ENCODE data around the gene HMOX1. TPM values are rescaled to one million over a fixed set of nuclear protein-coding genes. Genes with fewer than 3 reads are reported as not detected.

The HMOX1 gene
- total RNA-seq, 1 experiment from 2014 or later, result 12.1 TPM

- Mint-ChIP-seq H3K36me3 (no peaks in the 10 kb centered on the region; the same call in 1 of the 2 replicates), H3K4me1 (peaks cover 64% of the 10 kb centered on the region), H3K27me3 (ENCODE audit: low read depth) (no peaks in the 10 kb centered on the region), H3K4me3 (peak overlapping the region; percentile 65), H3K27ac (no peak overlapping the region), H3K9me3 (no peaks in the 10 kb centered on the region)
- CTCF ChIA-PET, result interaction anchor here (1.0 to 1.6 kb wide), 5 partner anchors 8 to 686 kb away, joined by 3 to 8 read pairs (median 4); no protein-coding TSS in a partner anchor
- no peak for TF ChIP-seq GTF2I (CRISPR knock-in tag; conservative IDR thresholded peaks at IDR 0.05)
- DNase-seq (ENCODE audit: low spot score), result no peak
- POLR2A ChIA-PET, result interaction anchor here (0.9 kb wide), 1 partner anchor 18 kb away, joined by 3 read pairs; no protein-coding TSS in a partner anchor
- ATAC-seq, result no peak
Measured at GRCh38 chr22:35380013-35380412, 883 bp upstream of the HMOX1 start.

DNA sequence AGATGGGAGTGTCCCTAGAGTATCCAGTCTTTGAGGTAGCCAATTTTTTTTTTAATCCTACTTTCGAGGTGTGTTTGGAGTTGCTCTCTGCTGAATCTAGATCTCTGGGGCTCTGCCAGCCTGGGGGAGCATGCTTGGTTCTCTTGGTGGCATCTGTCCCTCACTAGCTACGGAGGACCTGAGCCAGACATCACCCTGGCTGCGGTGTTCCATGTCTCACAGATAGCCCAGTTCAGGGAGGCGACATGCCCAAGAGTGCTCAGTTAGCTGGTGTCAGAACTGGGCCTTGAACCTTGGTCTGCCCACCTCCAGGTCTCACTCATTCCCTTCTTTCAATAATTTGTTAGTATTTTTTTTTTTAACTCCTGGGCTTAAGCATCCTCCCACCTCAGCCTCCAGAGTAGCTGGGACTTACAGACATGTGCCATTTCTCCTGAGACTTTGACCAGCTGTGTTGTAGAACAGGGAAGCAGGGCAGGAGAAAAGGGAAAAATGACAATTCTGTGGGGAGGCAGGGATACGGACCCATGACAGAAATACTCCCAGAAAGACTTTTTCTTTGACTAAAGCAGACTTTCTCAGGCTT is 621 bp downstream of the HMOX1 start:
- Mint-ChIP-seq H3K4me1 (peaks cover 53% of the 10 kb centered on the region), H3K9me3 (no peaks in the 10 kb centered on the region), H3K27ac (no peak overlapping the region)

More for the DNA sequence above, 621 bp downstream of the HMOX1 start:
- ChIA-PET POLR2A (interaction anchor here (0.7 kb wide), 2 partner anchors 17 to 18 kb away, joined by 3 read pairs; no protein-coding TSS in a partner anchor), CTCF (interaction anchor here (1.2 to 1.6 kb wide), 4 partner anchors 18 to 49 kb away, joined by 3 to 8 read pairs (median 5); no protein-coding TSS in a partner anchor)
- TF ChIP-seq GTF2I (CRISPR knock-in tag; conservative IDR thresholded peaks at IDR 0.05) (no peak), GRHL2 (CRISPR knock-in tag; IDR thresholded peaks at IDR 0.05; ENCODE audit: insufficient replicate concordance, severe bottlenecking) (no peak), NFE2L1 (CRISPR knock-in tag; IDR thresholded peaks at IDR 0.05) (no peak), IRF1 (CRISPR knock-in tag; IDR thresholded peaks at IDR 0.05) (no peak), NR1H2 (CRISPR knock-in tag; IDR thresholded peaks at IDR 0.05) (no peak), RELA (CRISPR knock-in tag; IDR thresholded peaks at IDR 0.05; ENCODE audit: borderline replicate concordance) (no peak), FOXP1 (CRISPR knock-in tag; IDR thresholded peaks at IDR 0.05; ENCODE audit: borderline replicate concordance) (no peak), ETV6 (CRISPR knock-in tag; IDR thresholded peaks at IDR 0.05) (no peak), ZNF416 (CRISPR knock-in tag; IDR thresholded peaks at IDR 0.05) (no peak), ZNF138 (CRISPR knock-in tag; conservative IDR thresholded peaks at IDR 0.05) (no peak), ARID4B (CRISPR knock-in tag; IDR thresholded peaks at IDR 0.05; ENCODE audit: borderline replicate concordance) (no peak), SMAD3 (CRISPR knock-in tag; IDR thresholded peaks at IDR 0.05; ENCODE audit: borderline replicate concordance) (no peak), JAZF1 (CRISPR knock-in tag; IDR thresholded peaks at IDR 0.05) (no peak), TEAD4 (CRISPR knock-in tag; IDR thresholded peaks at IDR 0.05) (no peak), CDX4 (CRISPR knock-in tag; IDR thresholded peaks at IDR 0.05; ENCODE audit: borderline replicate concordance) (no peak)
- TF ChIP-seq, protein P1, sequence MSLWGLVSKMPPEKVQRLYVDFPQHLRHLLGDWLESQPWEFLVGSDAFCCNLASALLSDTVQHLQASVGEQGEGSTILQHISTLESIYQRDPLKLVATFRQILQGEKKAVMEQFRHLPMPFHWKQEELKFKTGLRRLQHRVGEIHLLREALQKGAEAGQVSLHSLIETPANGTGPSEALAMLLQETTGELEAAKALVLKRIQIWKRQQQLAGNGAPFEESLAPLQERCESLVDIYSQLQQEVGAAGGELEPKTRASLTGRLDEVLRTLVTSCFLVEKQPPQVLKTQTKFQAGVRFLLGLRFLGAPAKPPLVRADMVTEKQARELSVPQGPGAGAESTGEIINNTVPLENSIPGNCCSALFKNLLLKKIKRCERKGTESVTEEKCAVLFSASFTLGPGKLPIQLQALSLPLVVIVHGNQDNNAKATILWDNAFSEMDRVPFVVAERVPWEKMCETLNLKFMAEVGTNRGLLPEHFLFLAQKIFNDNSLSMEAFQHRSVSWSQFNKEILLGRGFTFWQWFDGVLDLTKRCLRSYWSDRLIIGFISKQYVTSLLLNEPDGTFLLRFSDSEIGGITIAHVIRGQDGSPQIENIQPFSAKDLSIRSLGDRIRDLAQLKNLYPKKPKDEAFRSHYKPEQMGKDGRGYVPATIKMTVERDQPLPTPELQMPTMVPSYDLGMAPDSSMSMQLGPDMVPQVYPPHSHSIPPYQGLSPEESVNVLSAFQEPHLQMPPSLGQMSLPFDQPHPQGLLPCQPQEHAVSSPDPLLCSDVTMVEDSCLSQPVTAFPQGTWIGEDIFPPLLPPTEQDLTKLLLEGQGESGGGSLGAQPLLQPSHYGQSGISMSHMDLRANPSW (CRISPR knock-in tag; conservative IDR thresholded peaks at IDR 0.05; ENCODE audit: low read depth), result no peak
- TF ChIP-seq, protein P2, sequence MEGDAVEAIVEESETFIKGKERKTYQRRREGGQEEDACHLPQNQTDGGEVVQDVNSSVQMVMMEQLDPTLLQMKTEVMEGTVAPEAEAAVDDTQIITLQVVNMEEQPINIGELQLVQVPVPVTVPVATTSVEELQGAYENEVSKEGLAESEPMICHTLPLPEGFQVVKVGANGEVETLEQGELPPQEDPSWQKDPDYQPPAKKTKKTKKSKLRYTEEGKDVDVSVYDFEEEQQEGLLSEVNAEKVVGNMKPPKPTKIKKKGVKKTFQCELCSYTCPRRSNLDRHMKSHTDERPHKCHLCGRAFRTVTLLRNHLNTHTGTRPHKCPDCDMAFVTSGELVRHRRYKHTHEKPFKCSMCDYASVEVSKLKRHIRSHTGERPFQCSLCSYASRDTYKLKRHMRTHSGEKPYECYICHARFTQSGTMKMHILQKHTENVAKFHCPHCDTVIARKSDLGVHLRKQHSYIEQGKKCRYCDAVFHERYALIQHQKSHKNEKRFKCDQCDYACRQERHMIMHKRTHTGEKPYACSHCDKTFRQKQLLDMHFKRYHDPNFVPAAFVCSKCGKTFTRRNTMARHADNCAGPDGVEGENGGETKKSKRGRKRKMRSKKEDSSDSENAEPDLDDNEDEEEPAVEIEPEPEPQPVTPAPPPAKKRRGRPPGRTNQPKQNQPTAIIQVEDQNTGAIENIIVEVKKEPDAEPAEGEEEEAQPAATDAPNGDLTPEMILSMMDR (IDR thresholded peaks at IDR 0.05), result no peak
- TF ChIP-seq, protein P3, sequence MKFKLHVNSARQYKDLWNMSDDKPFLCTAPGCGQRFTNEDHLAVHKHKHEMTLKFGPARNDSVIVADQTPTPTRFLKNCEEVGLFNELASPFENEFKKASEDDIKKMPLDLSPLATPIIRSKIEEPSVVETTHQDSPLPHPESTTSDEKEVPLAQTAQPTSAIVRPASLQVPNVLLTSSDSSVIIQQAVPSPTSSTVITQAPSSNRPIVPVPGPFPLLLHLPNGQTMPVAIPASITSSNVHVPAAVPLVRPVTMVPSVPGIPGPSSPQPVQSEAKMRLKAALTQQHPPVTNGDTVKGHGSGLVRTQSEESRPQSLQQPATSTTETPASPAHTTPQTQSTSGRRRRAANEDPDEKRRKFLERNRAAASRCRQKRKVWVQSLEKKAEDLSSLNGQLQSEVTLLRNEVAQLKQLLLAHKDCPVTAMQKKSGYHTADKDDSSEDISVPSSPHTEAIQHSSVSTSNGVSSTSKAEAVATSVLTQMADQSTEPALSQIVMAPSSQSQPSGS (CRISPR knock-in tag; IDR thresholded peaks at IDR 0.05; ENCODE audit: borderline replicate concordance, low read depth), result no peak
- TF ChIP-seq, protein P4, sequence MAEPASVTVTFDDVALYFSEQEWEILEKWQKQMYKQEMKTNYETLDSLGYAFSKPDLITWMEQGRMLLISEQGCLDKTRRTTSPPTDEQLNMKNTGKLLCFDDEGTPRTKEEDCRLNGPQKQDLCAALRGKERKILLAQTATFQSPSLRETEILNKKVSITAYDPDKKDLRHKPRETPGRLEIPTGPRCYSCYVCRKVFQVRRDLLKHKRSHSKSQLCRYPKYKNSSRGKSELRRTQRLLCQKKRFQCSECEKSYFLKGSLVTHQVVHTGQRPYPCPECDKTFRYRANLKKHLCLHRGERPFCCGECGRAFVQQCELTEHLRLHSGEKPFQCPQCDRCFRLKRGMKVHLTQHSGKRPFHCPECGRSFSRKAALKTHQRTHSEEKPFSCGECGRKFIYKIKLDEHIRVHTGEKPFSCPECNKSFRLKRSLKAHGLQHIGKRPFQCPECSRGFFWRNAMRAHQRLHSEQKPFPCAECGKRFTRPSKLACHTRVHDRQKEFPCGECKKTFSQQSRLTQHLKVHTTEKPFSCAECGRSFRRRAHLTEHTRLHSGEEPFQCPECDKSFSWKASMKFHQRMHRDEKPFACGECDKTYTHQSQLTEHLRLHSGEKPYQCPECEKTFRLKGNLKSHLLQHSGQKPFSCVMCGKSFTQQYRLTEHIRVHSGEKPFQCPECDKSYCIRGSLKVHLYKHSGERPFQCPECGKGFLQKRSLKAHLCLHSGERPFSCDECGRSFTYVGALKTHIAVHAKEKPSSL (CRISPR knock-in tag; conservative IDR thresholded peaks at IDR 0.05), result no peak
- Mint-ChIP-seq H3K27me3 (ENCODE audit: low read depth) (no peaks in the 10 kb centered on the region), H3K36me3 (no peaks in the 10 kb centered on the region; the same call in 1 of the 2 replicates), H3K4me3 (peak overlapping the region; percentile 67)
- ATAC-seq, result no peak
- no peak for DNase-seq (ENCODE audit: low spot score)

Data from WTC11 (cell line).